ENCODE measurements around the gene SLC16A5. TPM values are rescaled to one million over a fixed set of nuclear protein-coding genes. Genes with fewer than 3 reads are reported as not detected.

SLC16A5 gene
- total and polyA plus RNA-seq, 2 donors (not counting 1 experiment from before 2014, with no cell fraction given), result 9.3 to 14.5 TPM

- Mint-ChIP-seq H3K4me3 (peak overlapping the region; percentile 90), H3K27ac (peak overlapping the region; percentile 83), H3K4me1 (peaks cover 37% of the 10 kb centered on the region), H3K27me3 (no peaks in the 10 kb centered on the region), H3K9me3 (ENCODE audit: insufficient read depth) (no peaks in the 10 kb centered on the region)
- no peak for TF ChIP-seq CTCF (IDR thresholded peaks at IDR 0.05)
- TF ChIP-seq EZH2 (IDR thresholded peaks at IDR 0.05; ENCODE audit: borderline replicate concordance, insufficient read depth, low read depth, low read length, poor library complexity, severe bottlenecking), result no peak
- intact Hi-C loops (cut with micrococcal nuclease), result no loop called here
- H3K27me3 ChIP-seq (replicated peaks in 1 of 4; ENCODE audit: control extremely low read depth in 1 of 4, control insufficient read depth in 3 of 4, insufficient read depth in 4 of 4, low read length in 3 of 4), result peaks cover 0 to 2% (median 0%) of the 10 kb centered on the region in 4 experiments
- peak overlapping the region; percentile 80 to 94 (median 84) for H3K4me3 ChIP-seq (ENCODE audit: control extremely low read depth in 1 of 5, extremely low read depth in 1 of 5, insufficient read depth in 1 of 5, low read depth in 2 of 5, low read length in 4 of 5)
- POLR2A ChIA-PET, result interaction anchor here (0.6 to 2.8 kb wide), 7 partner anchors 21 to 411 kb away, joined by 3 to 11 read pairs (median 4); partner anchors contain the start of genes NT5C and NUP85
- 23% methylated on average over 38 of the region's 40 CpGs for WGBS (ENCODE audit: insufficient coverage)
- H3K9ac ChIP-seq (ENCODE audit: low read length), result peak overlapping the region; percentile 76
- peak overlapping the region in 1 of 2 donors; percentile 56 for H3K27ac ChIP-seq (ENCODE audit: low read length in 2 of 2)
- DNase-seq, result peak; percentile 51
- H3K36me3 ChIP-seq (replicated peaks in 1 of 2; ENCODE audit: control extremely low read depth in 1 of 2, control insufficient read depth in 1 of 2, extremely low read depth in 1 of 2, insufficient read depth in 2 of 2, low read length in 1 of 2), result no peaks in the 10 kb centered on the region
- peaks cover 20% of the 10 kb centered on the region for H3K79me2 ChIP-seq (ENCODE audit: control insufficient read depth, insufficient read depth, low read length)
- H3K4me2 ChIP-seq (replicated peaks; ENCODE audit: low read depth, low read length, poor library complexity, severe bottlenecking), result peak overlapping the region; percentile 98
- no peak for ATAC-seq (ENCODE audit: low read depth)
- peaks cover 33 to 37% of the 10 kb centered on the region in 2 donors for H3K4me1 ChIP-seq (ENCODE audit: control insufficient read depth in 2 of 2, insufficient read depth in 2 of 2, low read length in 2 of 2)
- H3K9me3 ChIP-seq (ENCODE audit: control extremely low read depth in 1 of 3, control insufficient read depth in 2 of 3, insufficient read depth in 1 of 3, low read length in 2 of 3), result no peaks in the 10 kb centered on the region
- no peaks in the 10 kb centered on the region for H4K20me1 ChIP-seq (ENCODE audit: control insufficient read depth, insufficient read depth, low read length, poor library complexity, severe bottlenecking)
- CTCF ChIA-PET, result interaction anchor here (0.6 to 11.4 kb wide), 14 partner anchors 9 to 302 kb away, joined by 3 to 373 read pairs (median 4); partner anchors contain the start of genes MIF4GD, NT5C and NUP85
- peak overlapping the region; percentile 93 for H2AFZ ChIP-seq (ENCODE audit: insufficient read depth, low read depth, low read length, poor library complexity, severe bottlenecking)
Observed at GRCh38 chr17:75110234-75110937, 22.6 kb downstream of the SLC16A5 start.
